ENCODE data around the gene SPACA7.
"Not testable (repeated sequence)": the region's sequence is repeated elsewhere in the genome, so short reads cannot be mapped to it uniquely, and the experiment has no call there.

SPACA7 gene

DNA sequence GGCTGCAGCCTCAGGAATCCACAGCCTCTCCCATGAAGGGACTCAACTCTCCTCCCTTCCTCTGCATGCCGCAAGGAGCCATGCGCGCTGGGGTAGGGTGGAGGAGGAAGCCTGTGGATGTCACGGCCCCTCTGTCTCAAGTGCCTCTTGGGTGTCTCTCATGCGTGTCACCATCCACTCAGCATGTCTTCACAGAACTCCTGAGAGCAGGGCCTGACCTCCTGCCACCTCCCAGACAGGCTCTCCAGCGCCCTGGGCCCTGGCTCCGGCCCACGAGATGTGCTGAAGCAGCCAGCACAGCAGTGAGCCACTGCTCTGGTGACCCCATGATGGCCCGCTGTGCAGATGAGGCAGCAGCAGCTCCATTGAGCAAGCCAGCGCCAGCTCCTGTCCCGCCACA, 25.9 kb upstream of the SPACA7 start:
- DNase-seq (ENCODE audit: low read depth in 2 of 2): no peak

DNA sequence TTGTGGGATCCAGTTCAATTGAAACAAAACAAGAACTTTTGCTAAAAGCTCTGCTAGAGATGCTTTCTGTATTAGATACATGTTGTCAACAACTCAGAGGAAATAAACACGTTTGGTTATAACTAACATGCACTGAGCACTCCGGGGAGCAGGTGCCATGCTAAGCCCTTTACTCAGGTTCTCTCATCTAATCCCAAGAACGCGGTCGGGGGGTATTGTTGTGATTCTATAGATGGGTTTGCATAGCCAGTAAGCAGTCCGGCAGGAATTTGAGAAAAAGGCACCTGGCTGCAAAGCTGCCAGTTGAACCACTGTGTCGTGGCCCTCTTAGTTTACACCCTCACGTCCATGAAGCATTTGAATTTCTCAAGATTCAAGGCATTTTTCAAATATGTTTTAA, 24.3 kb upstream of the SPACA7 start:
- DNase-seq (ENCODE audit: low read depth in 2 of 2): no peak

DNA sequence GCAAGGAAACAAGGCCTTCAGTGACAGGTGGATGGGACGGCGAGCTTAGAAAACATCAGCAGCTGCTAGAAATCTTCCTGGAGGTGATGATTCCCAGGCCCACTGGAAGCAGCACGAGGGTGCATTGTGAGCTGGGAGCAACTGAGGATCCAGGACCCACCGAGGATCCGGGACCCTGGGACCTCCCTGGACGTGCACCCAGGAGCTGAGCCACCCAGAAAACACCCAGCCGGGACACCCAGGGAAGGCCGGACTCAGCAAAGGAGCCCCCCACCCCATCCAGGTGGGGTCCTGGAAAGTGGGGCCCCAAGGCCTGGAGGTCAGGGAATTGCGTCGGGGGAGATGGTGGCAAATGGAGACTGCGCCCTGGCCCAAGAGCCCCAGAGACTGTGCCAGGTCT, 22.3 kb upstream of the SPACA7 start:
- no peak for DNase-seq (ENCODE audit: low read depth in 2 of 2)

DNA sequence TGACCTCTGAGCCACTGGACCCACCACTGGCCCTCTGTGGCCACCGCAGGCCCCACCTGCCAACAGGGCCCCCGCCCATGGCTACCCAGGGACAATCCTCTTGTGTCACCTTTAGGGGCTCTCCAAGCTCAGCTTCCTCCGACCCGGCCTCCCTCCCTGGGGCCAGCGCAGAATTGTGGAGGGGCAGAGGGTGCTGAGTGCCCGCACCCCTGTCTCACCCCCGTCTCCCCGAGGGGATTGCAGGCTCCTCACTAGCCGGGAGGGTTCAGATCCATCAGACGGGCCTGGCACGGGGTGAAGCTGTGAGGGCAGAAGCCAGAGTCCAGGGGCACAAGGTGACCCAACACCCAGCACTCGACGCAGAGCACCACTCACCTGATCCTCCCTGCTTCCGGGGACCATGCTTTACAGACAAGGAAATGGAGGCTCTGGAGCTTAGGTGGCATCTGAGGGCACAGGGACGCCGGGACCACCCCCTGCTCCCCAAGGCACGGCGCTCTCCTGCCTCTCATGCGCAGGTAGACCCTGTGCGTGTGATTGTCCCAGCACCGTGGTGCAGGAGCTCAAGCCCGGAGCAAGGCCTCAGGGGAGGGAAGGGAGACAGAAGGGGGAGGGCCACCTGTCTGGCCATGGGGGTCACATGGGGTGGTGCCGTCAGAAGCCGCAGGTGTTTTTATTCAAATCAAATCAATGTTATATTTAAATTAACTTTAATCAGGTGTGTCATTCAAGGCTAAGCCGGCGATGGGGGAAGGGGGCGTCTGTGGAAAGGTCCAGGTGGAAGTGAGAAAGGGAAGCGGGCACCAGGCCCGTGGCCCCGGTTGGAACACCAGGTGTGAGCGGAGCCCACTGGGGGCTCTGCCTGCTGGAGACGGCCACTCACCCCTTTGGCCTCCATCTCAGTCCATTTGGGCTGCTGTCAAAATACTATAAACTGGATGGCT, 21.6 kb upstream of the SPACA7 start:
- DNase-seq (ENCODE audit: low read depth in 2 of 2): no peak

DNA sequence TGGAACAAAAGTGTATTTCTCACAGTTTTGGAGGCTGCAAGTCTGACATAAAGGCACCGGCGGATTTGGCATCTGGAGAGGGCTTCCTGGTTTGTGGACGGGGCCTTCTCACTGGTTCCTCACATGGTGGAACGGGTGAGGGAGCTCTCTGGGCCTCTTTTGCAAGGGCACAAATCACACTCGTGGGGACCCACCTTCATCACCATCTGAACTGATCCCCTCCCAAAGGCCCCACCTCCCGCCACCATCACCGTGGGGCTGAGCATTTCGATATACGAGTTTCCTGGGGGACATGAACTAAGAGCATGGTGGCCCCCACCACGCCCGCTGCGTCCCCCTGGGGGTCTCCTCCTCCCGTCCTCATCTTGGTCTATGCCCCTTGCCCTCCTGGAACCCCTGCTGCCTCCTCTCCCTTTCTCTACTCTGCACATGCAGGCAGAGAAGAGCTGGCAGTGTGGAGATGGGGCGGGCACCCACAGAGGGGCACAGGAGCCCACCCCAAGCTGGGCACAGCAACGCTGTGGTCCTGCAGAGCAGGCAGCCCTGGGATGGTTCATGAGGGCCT, 20.8 kb upstream of the SPACA7 start:
- DNase-seq (ENCODE audit: low read depth in 2 of 2): no peak

DNA sequence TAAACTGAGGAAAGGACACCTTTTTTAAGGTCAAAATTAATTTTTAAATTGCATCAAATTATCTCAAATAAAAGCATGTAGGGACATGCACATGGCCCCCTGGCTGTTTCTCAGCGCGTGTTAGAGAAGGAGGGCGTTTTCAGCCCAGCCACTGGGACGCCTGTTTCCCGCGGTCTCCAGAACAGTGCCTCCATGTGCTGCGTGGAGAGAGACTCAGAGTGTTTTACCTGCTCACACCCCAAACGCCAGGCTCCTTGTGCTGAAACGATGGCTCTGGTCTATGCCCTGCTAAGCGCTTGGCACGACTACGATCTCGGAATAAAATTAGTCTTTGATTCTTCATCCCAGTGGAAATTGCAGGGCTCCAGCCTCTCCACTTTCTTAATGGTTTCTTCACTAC, 20.0 kb upstream of the SPACA7 start:
- DNase-seq (ENCODE audit: low read depth in 2 of 2): no peak

DNA sequence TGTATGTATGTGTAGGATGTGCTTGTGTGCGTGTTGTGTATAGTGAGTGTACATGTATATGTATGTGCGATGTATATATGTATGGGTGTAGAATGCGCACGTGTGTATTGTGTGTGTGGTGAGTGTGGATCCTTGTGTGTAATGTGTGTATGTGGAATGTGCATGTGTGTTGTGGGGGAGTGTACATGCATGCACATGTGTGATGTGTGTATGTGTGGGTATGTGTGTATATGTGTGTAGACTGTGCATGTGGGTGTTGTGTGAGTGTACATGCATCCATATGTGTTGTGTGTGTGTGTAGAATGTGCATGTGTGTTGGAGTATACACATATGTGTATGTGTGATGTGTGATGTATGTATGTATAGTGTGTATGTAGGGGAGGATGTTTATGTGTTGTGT, 18.0 kb upstream of the SPACA7 start:
- no peak for DNase-seq (ENCODE audit: low read depth in 2 of 2)

DNA sequence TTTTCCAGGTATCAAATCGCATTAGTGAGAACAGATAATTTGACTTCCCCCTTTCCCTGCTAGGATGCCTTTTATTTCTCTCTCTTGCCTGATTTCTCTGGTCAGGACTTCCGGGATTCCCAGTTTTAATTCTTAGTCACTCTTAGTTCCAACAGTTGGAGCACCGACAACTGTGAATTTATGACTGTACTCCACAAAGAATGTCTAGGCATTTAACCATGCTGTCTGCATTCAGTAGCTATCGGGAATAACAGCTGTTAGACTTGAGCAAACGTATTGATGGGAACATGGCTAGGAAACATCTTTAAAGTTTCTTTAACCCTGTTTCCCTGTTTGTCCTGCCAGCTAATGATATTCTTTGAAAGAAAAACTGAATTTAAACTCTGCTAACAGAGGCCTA, 14.1 kb upstream of the SPACA7 start:
- DNase-seq (ENCODE audit: low read depth in 2 of 2): no peak

DNA sequence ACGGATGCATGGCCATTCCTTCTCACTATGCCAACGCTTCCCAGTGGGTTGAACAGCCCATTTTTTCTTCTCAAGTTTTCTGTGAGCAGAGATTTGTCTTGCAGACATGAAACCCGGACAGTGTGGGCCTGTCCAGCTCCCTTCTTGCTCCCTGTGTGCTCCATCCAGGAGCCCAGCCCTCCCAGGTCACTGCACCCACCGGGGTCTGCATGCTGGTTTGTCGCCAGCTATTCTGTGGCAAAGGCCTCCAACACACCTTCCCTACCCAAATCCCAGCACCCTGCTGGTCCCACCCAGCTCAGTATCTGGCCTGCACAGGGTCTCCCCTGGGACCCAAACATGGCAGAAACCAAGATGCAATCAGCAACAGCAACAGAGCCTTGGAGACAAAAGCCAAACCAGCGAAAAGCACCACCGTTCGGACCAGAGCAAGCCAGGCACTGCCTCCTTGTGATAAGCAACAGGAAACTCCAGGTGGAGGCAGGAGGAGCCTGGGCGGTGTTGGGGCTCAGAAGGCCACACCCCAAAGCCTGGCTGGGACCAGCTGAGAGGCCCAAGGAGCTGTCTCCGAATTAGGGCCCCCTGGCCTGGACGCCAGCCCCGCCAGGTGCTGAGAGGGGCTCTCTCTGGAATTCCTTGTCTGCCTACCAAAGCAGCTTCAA, 12.2 kb upstream of the SPACA7 start:
- no peak for DNase-seq (ENCODE audit: low read depth in 2 of 2)

DNA sequence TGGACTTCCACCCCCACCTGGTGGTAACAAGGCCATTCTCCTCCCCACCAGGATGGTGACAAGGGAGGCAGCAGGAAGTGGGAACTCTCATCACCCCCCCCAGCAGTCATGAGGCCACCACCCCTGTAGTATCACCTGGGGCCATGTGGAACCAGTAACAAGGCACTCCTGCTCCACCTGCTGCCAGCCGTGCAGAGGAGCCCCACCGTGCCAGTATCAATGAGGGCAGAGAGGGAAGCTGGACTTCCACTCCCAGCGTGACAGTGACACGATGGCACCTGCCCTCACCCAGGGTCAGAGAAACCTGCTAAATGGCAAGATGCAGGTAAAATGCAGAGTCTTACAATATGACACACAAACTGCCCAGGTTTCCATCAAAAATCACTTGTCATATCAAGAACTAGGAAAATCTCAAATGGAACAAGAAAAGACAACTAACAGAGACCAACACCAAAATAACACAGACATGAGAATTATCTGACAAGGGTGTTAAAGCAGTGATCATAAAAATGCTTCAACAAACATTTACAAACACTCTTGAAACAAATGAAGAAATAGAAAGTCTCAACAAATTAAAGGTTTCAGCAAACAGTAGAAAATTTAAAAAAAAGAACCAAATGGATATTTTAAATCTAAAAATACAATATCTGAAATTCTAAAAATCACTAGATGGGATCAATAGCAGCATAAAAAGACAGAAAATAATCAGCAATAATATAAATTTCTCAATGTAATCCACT, 9.1 kb upstream of the SPACA7 start:
- no peak for DNase-seq (ENCODE audit: low read depth in 2 of 2)

DNA sequence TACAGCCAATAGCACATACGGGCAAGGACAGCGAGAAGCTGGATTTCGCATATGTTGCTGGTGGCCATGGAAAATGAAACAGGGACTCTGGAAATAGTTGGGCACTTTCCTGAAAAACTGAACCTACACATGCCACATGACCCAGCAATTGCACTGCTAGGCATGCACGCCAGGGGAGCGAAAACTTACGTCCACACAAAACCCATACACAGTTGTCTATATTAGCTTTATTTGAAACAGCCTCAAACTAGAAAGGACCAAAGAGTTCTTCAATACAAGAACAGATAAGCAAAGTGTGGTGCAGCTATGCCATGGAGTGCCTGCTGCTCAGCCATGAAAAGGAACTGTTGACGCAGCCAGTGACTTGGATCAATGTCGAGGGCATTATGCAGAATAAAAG, 7.3 kb upstream of the SPACA7 start:
- DNase-seq (ENCODE audit: low read depth in 2 of 2): no peak

DNA sequence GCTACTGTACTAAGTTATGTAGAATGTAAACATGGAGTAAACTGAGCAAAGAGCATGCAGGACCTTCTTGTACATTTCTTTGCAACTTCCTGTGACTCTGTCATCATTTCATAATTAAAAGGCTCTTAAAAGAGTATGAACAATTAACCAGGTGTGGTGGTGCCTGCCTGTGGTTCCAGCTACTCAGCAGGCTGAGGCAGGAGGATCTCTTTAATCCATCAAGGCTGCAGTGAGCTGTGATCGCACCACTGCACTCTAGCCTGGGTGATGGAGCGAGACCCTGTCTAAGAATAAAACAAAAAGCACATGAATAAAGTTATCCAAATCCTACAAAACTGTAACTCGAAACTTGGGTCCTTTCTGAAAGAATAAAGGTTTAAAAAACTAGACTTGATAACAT, 5.8 kb upstream of the SPACA7 start:
- DNase-seq (ENCODE audit: low read depth in 2 of 2): no peak

DNA sequence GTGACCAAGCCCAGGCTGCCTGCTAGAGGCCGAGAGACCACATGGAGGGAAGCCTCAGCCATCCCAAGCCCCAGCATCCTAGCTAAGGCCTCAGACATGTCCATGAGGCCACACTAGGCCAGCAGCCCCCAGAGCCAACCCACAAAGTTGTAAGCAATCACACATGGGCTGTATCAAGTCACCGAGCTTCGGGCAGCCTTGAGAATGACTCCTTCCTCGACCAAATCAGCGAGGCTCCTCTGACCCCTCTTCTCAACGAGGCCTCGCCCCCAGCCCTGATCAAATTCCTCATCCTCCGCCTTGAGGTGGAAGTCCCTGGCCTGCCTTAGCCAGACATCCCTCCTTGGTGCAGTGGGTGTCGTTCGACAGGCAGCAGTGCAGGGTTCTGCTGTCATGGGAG, 1.9 kb upstream of the SPACA7 start:
- DNase-seq (ENCODE audit: low read depth in 2 of 2): no peak

DNA sequence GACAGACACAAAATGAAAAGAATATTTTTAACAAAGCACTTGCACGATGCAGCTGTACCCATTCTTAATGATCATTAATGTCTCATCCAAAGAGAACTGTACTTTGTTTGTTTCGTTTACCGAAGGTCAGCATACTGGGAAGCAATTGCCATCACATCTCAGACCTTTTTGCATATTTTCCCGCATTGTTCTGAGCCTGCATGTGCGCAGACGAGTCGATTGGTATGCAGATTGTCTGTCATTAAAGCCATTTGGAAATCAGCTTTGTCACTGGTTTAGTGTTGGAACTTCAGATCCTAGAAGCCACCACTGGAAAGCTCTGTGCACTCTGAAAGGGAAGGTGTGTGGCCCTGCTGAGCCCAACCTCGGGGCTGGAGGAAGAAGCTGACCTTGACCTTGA, 15.6 kb downstream of the SPACA7 start:
- no peak for DNase-seq (ENCODE audit: low read depth in 2 of 2)

DNA sequence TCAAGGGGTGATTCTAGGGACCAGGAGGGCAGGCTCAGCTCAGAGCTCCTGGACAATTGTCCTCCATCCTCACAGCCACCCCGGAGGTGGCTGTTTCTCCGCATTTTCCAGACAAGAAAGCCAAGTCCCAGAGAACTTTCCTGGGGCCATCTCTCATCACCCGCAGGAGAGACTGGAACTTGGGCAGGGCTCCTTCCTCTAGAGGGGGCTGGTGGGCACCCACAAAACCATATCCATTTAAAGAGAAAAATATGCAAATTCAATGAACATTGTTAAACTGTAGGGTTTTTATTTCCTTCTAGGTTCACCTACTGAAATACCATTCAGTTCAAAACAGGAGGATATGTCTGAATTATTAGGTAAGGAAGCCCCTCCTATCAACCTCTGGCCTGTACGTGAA, 16.6 kb downstream of the SPACA7 start:
- DNase-seq (ENCODE audit: low read depth in 2 of 2): no peak

DNA sequence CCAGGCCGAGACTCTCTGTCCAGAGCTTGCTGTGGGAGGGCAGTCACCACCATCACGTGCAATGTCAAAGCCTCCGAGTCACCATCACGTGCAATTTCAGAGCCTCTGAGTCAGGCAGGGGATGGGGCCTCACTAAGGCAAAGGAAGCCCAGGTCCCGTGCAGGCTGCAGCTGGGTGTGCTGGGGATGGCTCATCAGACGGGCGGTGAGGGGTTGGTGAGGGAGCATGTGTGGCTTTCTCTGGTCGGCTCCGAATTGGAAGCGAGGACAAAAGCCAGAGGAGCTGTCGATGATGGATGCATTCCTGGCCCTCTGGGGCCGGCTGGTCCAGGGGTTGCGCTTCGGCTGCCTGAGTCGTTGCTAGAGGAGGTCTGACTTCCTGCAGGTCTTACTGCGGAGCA, 18.9 kb downstream of the SPACA7 start:
- DNase-seq (ENCODE audit: low read depth in 2 of 2): not testable (repeated sequence)

DNA sequence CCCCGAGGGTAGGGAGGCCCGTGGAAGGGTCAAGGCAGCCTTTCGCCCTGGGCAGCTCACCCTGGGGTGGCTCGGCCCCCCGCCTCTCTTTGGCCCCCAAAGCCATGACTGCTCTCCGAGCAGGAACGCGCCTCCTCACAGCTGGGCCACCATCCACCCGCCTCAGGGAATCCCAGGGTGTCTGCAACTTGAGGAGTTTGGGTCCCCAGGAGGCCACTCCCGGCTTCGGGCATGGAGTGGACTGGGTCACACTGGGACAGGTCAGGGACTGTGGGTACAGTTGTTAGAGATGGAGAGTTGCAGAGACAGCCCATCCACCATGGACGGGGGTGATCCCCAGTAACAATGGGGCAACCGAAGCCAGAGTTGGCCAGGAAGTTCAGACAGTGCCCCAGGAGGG, 19.8 kb downstream of the SPACA7 start:
- not testable (repeated sequence) for DNase-seq (ENCODE audit: low read depth in 2 of 2)

DNA sequence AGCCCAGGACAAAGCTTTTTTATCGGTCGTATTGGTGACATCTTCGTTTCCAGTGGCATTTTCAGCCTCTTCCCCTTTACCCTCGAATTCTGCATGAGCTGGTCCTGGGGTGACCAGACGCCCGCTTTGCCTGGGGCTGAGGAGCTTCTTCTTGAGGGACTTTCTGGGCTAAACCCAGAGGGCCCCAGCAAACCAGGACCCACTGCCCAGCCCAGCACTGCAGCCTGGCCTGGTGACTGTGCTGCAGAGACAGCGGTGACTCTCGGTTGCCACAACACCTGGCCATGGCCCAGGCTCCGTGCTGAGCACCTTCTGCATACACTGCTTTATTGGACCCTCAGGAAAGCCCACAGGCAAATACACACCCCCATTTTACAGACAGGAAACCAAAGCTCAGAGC, 21.0 kb downstream of the SPACA7 start:
- DNase-seq (ENCODE audit: low read depth in 2 of 2): no peak

DNA sequence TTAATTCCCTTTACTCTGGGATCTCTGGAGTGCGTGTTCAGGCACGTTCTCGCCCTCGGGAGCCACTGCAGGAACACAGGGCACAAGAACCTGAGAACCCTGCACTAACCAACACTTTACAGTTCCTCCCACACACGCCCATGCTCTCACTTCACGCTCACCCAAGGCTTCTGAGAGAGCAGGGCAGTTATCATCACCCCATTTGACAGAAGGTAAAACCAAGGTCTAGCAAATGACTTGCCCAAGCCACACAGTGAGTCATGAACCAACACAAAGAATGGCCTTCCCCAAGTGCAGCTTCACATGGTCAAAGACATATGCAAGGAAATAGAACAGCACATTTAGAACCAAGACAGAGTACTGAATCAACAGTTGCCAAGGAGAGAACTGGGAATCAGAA, 22.2 kb downstream of the SPACA7 start:
- not testable (repeated sequence) for DNase-seq (ENCODE audit: low read depth in 2 of 2)

DNA sequence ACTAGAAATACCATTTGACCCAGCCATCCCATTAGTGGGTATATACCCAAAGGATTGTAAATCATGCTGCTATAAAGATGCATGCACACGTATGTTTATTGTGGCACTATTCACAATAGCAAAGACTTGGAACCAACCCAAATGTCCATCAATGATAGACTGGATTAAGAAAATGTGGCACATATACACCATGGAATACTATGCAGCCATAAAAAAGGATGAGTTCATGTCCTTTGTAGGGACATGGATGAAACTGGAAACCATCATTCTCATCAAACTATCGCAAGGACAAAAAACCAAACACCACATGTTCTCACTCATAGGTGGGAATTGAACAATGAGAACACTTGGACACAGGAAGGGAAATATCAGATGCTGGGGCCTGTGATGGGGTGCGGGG, 33.7 kb downstream of the SPACA7 start:
- DNase-seq (ENCODE audit: low read depth in 2 of 2): not testable (repeated sequence)

DNA sequence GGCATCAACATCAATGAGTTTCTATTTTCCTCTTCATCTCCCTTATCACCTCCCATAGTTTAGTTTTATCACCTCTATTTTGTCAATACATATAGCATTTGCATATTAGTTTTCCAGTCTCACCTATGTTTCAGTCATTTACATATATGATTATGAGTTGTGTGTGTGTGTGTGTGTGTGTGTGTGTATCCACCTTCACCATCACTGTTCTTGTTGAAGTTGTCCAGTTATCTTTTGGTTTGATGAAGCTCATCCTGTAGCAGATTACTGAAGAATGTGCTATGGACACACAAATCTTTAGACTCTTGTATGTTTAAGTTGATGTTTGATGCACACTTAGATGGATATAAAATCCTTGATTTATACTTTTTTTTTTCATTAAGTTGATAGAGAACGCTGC, 40.5 kb downstream of the SPACA7 start:
- DNase-seq (ENCODE audit: low read depth in 2 of 2): no peak

DNA sequence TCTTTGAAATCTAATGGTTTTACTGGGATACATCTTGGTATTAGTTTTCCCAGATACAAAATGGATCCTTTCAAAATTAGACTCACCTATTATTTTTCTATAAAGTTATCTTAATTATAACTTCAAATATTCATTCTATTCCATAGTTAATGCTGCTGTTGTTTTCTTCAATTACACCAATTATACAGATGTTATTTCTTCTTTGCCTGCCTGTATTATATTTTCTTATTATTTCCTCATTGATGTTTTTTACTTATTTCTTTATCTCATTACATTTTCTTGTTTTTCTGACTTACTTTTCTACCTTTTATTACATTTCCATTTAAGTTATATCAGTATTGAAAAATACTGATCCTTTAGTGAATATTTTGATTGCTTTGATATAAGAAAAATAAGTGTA, 40.9 kb downstream of the SPACA7 start:
- no peak for DNase-seq (ENCODE audit: low read depth in 2 of 2)

Data from stimulated activated CD4-positive, alpha-beta T cell treated with anti-CD3 and anti-CD28 coated beads, Interleukin-15, amount 100 ng/mL, for 48 hours (primary cell).